Panc1 (cell line): ENCODE results near the gene TRIM27. TPM values are rescaled to one million over a fixed set of nuclear protein-coding genes. Genes with fewer than 3 reads are reported as not detected.
"Not testable (repeated sequence)": the region's sequence is repeated elsewhere in the genome, so short reads cannot be mapped to it uniquely, and the experiment has no call there.

Source experiments
- ATAC-seq: fragments of 200-7000 bp; cut with Tn5 transposase; 2 replicates; pipeline ENCODE4 v1.9.1; 2020; ENCODE audit warnings: mild to moderate bottlenecking, moderate library complexity
- BruUV-seq: library from RNA; stranded (reverse); fragments of 400-500 nt; replicated peaks from 2 replicates; lab custom pipeline; 2021; lab: Mats Ljungman, UMichigan
- CTCF ChIA-PET: fragments of 300-600 bp; sonication (Branson Sonifier 250); formaldehyde crosslinking; loops from one replicate; lab custom pipeline; 2022; ENCODE audit warnings: antibody characterized with exemption; lab: Charles Lee
- POLR2A ChIA-PET: fragments of 300-600 bp; sonication (Branson Sonifier 250); formaldehyde crosslinking; loops from one replicate; lab custom pipeline; 2022; ENCODE audit warnings: antibody characterized with exemption; lab: Charles Lee
- DNase-seq: peaks from one replicate; pipeline ENCODE4 v3.0.0-alpha.2; 2010; ENCODE audit warnings: low read depth, low spot score
- H3K27ac ChIP-seq: 2 replicates; pipeline ENCODE4 v1.5.1; 2011; ENCODE audit warnings: mild to moderate bottlenecking, low read length, inconsistent platforms
- H3K27me3 ChIP-seq: fragments of 200-500 bp; sonication (Bioruptor generic); 2 replicates; pipeline ENCODE4 v1.6.0; 2014; ENCODE audit warnings: low read length, inconsistent platforms; ENCODE audit not compliant: control insufficient read depth, insufficient read depth
- H3K36me3 ChIP-seq: fragments of 200-500 bp; sonication (Bioruptor generic); 2 replicates; pipeline ENCODE4 v1.5.1; 2014; ENCODE audit warnings: inconsistent platforms, mild to moderate bottlenecking, low read length, moderate library complexity; ENCODE audit not compliant: control insufficient read depth, insufficient read depth
- H3K4me1 ChIP-seq: 2 replicates; pipeline ENCODE4 v1.5.1; 2011; ENCODE audit warnings: inconsistent platforms, mild to moderate bottlenecking, low read length, moderate library complexity; ENCODE audit not compliant: control insufficient read depth, insufficient read depth
- H3K4me3 ChIP-seq, 2 experiments: 2 replicates each; pipeline ENCODE4 v1.5.1; 2011 to 2012; ENCODE audit warnings: low read depth in 2 of 2, low read length in 2 of 2, mild to moderate bottlenecking in 2 of 2, inconsistent platforms in 1 of 2, moderate library complexity in 1 of 2
- H3K9me3 ChIP-seq: fragments of 200-500 bp; sonication (Bioruptor generic); 2 replicates; pipeline ENCODE4 v1.5.1; 2014; ENCODE audit warnings: low read depth, mild to moderate bottlenecking, inconsistent platforms, low read length, moderate library complexity; ENCODE audit not compliant: control insufficient read depth, insufficient read depth
- CTCF ChIP-seq: fragments of 450-650 bp; IDR thresholded peaks from 2 replicates; pipeline ENCODE4 v1.5.1; 2017; ENCODE audit warnings: mild to moderate bottlenecking
- POLR2AphosphoS5 ChIP-seq: IDR thresholded peaks from 2 replicates; pipeline ENCODE4 v1.6.1; 2012; ENCODE audit warnings: mild to moderate bottlenecking, low read depth, low read length, moderate library complexity
- REST ChIP-seq, 2 experiments: IDR thresholded peaks; 2 replicates each; pipeline ENCODE4 v1.6.1; 2011 to 2012; ENCODE audit warnings: low read depth in 2 of 2, control low read depth in 1 of 2, low read length in 1 of 2, mild to moderate bottlenecking in 1 of 2, moderate library complexity in 1 of 2; ENCODE audit not compliant: insufficient read depth in 1 of 2
- SIN3A ChIP-seq: IDR thresholded peaks from 2 replicates; pipeline ENCODE4 v1.6.1; 2012; ENCODE audit warnings: low read depth, mild to moderate bottlenecking, low read length, moderate library complexity, borderline replicate concordance; ENCODE audit not compliant: insufficient read depth
- TCF7L2 ChIP-seq: IDR thresholded peaks from 2 replicates; pipeline ENCODE4 v1.6.1; 2011; ENCODE audit warnings: mild to moderate bottlenecking, low read depth, low read length, inconsistent platforms
- in situ Hi-C: cut with HindIII; loops from 2 replicates; pipeline ENCODE4 v1.10.0; 2016; ENCODE audit warnings: low sequenced_read_pairs, low pct_unique_long_range_greater_than_20kb
- intact Hi-C: fragments of 100-400 bp; cut with micrococcal nuclease; formaldehyde crosslinking; loops from one replicate; pipeline ENCODE4 v1.10.0; 2022; ENCODE audit not compliant: unreplicated experiment
- total RNA-seq: library from RNA; stranded (reverse); gene quantifications from one replicate; pipeline ENCODE4 v1.2.1, GENCODE V29; 2021; ENCODE audit not compliant: unreplicated experiment

The TRIM27 gene
- total RNA-seq, 1 experiment from 2014 or later = 53.0 TPM

DNA sequence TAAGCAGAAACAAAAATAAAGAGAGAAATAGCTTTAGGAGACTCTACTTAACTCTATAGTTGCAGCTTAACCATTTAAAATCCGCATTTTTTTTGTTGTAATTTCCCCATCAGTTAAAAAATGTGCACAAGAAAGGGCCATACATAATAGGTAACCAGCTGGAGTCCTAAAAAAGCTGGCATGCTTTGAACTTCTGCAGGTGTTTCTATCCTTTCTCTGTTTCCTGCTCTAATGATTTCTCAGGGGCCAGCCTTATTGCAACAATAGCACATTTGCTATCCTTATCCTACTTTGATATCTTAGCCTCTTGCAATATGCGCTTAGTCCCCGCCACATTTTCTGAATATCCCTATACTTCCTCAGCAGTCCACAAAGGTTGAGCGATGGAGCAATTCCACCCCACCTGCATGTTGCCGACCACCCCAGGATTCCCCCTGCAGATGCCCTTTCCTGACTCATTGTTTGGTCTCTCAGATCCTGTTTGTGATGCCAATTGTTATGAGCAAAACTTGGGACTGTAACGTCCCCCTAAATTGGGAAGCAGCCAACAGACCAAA is 48.5 kb downstream of the TRIM27 start:
- no peaks in the 10 kb centered on the region; the same call in 1 of the 2 replicates for H3K27me3 ChIP-seq
- BruUV-seq = no TSS peak
- no peaks in the 10 kb centered on the region for H3K36me3 ChIP-seq
- H3K4me1 ChIP-seq = 0 out of 2 replicates have a peak, but pooled peaks cover 1% of the 10 kb centered on the region
- no peak overlapping the region for H3K4me3 ChIP-seq
- CTCF ChIA-PET = interaction anchor here (0.6 kb wide), 1 partner anchor 106 kb away, joined by 8 read pairs; no protein-coding TSS in a partner anchor
- TF ChIP-seq REST (IDR thresholded peaks at IDR 0.05; ENCODE audit: insufficient read depth in 1 of 2, low read depth in 2 of 2, low read length in 1 of 2) = no peak
- no peak for TF ChIP-seq SIN3A
- TF ChIP-seq POLR2AphosphoS5 = no peak
- no peak for TF ChIP-seq CTCF
- TF ChIP-seq TCF7L2 = no peak
- ATAC-seq = no peak
- no peak for DNase-seq
- POLR2A ChIA-PET = no interaction called here
- in situ Hi-C loops = no loop called here
- no peaks in the 10 kb centered on the region for H3K9me3 ChIP-seq
- intact Hi-C loops = no loop called here
- H3K27ac ChIP-seq = no peak overlapping the region

- CTCF ChIA-PET, H3K27ac ChIP-seq, DNase-seq, POLR2A ChIA-PET, in situ Hi-C loops, H3K27me3 ChIP-seq, BruUV-seq, H3K4me1 ChIP-seq, intact Hi-C loops, H3K36me3 ChIP-seq, H3K9me3 ChIP-seq, H3K4me3 ChIP-seq, ATAC-seq: not testable (repeated sequence)
These were observed 51.5 kb downstream of the TRIM27 start for GRCh38 chr6:28872157-28872817.
